ENCODE measurements around the gene ZFPL1.
"Not testable (repeated sequence)": the region's sequence is repeated elsewhere in the genome, so short reads cannot be mapped to it uniquely, and the experiment has no call there.

The ZFPL1 gene

DNA sequence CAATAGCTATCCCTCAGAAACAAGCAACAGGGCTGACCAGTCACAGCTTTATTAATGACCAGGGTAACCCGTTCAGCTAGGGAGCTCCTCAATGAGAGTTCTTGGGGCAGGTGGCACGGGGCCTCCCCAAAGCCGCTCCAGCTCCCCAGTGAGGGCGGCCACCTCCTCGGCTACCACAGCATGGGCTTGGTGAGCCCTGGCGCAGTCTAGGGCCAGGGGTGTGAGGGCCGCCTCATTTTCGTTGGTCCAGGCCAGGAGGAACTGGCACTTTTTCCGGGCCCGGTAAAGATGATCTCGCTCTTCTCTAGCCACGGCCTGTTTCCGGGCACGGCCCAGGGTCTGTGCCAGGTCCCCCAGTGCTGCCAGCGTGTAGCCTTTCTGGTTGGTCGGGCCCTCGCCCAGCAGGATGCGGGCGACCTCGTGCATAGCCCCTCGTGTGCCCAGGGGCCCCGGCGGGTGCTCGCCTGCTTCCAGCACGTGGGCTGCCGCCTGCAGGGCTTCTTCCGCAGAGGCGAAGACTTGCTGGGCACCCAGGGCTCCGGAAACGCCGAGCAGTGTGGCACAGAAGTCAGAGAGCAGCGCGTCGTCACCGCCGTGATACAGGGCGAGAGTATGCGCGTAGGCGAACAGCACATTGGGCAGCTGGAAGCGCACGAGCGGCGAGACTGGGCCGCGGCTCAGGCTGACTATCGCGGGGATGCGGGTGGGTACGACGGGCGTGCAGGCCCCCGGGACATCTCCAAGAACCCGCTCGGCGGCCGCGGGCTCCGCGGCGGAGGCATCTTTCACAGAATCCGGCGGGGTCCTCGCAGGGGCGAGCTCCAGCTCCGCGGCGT lies 32.6 kb downstream of the ZFPL1 start:
- DNase-seq: no peak

DNA sequence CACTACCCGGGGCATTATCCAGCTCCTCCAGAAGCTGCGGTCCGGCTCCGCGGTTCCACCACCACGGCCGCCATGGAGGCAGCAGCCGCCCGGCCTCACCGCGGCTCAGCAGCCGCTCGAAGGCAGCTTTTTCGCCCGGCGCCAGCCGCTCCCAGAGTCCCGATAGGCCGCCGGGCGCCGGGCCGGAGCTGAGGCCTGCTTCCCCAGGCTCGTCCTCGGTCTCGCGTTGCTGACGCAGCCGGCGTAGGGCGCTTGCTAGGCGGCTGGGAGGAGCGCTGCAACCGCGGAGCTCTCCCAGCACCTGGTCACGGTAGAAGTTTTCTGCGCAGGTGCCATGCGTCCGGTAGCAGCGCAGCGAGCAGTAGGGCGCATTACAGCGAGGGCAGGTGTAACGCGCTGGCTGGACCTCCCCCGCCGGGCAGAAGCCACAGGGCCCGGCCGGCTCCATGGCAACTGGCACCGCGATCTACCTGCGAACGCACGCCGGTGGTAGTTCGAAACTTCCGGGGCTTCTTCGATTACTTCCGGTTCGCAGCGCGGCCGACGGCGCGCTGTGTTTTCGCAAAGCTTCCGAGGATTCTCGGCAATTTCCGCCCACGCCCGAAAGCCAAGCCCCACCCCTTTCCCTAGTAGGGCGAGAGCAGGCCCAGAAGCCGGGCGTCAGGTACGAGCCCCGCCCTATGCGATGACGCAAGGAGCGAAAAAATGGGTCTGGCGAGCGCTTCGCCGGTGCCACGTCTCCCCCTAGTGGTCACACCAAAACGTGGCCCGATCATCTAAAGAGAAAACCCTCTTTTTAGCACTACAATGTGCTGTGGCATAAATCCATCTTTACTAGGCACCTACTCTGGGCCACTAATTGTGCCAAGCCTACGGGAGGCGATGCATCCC lies 33.4 kb downstream of the ZFPL1 start, which contains the start of gene ZNHIT2:
TSS of gene ZNHIT2 (minus strand) at position 496 of the 891 bp plus-strand sequence. CDS start at position 448, 48 bp downstream.
- DNase-seq: peak; percentile 99

DNA sequence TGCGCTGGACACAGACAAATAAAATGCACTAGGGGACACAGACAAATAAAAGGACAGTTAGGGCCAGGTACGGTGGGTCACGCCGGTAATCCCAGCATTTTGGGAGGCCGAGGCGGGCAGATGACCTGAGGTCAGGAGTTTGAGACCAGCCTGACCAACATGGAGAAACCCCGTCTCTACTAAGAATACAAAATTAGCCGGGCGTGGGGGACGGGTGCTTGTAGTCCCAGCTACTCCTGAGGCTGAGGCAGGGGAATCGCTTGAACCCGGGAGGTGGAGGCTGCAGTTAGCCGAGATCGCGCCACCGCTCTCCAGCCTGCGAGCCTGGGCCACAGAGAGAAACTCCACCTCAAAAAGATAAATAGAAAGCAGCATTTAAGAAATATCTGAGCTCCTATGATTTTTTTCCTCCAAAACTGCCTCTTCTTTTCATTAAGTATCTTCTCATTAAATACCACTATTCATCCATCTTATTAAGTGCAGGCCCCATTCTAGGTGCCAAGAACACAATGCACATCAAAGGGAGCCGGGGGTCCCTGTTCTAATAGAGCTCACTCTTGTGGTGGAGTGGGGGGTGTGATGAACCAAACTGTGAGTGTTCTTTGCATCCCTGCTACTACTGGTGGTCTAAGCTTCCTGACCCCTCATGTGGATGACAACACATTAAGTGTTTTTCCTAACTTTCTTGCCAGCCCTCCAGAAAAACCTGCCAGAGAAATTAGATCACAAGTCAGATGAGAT lies 34.2 kb downstream of the ZFPL1 start:
- no peak for DNase-seq

DNA sequence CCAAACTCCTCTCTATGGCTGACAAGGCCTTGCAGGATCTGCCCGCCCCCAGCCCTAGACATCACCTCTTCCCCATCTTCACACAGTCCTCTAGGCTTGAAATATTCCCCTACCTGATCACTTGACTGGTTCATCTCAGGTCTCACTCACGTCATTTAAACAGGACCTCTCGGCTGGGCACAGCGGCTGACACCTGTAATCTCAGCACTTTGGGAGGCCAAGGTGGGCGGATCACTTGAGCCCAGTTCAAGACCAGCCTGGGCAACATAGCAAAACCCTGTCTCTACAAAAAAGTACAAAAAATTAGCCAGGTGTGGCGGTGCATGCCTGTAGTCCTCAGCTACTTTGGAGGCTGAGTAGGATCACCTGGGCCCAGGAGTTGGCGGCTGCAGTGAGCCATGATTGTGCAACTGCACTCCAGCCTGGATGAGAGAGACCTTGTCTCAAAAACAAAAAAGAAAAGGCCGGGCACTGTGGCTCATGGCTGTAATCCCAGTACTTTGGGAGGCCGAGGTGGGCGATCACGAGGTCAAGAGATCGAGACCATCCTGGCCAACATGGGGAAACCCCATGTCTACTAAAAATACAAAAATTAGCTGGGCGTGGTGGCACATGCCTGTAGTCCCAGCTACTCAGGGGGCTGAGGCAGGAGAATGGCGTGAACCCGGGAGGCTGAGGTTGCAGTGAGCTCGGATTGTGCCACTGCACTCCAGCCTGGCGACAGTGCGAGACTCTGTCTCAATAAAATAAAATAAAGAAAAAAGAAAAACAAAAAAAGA lies 35.1 kb downstream of the ZFPL1 start:
- DNase-seq: not testable (repeated sequence)

DNA sequence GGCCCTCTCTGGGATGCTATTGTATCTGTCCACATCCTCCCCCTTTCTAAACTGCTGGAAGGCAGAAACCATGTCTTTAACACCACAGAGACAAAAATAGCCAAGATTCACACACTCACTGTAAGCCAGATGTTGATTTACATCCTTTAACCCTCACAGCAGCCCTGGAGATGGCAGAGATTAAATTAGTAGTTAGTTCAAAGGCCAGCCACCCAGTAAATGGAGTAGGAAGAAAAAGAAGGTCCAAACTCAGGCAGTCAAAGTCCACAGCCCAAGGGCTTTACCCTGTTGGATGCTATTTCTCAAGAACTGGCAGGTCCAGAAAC lies 35.6 kb downstream of the ZFPL1 start:
- no peak for DNase-seq

DNA sequence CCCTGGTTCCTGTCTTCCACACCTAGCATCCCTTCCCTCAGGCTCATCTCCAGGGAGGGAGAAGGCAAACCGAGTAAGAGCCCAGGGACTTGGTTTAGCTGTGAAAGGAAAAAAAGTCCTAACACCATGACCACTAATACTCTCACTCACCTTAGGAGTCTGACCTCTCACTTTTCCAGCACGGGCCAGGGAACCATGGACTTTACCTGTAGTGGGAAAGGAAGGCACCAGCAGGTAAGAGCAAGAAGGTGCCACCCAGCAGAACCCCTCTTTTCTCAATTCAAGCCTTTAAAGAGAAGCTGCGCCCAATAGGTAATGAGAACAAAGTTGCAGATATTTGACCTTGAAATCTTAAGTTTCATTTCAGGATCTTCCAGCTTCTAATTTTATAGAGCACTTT lies 36.8 kb downstream of the ZFPL1 start:
- DNase-seq: no peak

DNA sequence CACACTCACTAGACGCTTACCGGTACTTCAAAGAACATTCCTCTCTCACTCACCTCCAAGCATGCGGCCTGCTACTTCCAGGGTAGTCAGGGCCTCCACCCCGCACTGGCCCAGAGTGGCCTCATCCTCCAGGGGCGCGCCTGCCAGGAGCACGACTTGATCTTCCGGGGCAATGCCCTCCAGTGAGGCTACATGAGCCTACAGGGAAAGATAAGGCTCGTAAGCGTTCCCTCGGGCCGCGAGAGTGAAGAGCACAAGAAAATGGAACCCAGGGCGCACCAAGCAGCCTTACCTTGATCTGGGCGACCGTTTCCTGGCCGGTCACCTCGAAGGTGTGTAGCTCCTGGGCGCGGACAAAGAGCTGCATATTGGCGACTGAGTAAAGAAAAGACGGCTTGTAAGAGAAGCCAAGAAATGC lies 37.4 kb downstream of the ZFPL1 start:
- DNase-seq: no peak

DNA sequence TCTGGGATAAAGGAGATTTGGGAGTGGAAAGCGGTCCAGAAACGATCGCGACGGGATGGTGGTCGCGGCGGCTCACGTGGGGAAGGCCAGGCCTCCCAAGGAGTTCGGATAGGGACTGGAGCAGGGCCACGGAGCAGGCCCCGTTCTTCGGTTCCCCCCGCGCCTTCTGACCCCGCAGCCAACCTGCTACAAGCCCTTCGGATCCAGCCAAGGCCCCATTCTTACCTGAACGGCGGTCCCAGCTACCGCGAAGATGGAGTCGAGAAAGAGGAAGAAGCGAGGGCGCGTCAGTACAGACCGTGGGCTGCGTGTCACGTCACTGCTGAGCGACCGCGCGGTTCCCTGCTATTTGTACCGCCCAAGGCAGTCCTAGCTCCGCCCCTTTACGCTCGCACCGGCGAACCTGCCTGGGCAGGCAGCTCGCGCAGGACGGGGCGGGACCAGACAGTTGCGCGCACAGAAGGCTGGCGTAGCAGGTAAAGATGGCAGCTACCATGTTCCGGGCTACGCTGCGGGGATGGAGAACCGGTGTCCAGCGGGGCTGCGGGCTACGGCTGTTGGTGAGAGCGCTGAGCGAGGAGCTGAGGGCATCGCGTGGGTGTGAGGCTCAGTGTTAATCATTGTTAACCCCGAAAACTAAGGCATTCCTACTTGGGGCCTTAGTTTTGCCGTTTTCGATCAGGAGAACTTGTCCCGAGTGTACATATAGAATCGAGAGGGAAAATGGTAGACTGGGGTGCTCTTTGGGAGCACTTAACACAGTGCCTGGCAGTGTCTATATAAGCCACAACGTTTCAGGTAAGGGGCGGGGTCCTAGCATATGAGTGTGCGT lies 38.1 kb downstream of the ZFPL1 start, which contains the start of the genes FAU and MRPL49:
TSS of gene FAU (minus strand) at position 270 of the 832 bp plus-strand sequence. CDS start 321 bp downstream, outside the sequence.
TSS of gene MRPL49 (plus strand) at position 457 of the 832 bp plus-strand sequence. CDS start at position 483, 26 bp downstream.
- peak; percentile 94 for DNase-seq

DNA sequence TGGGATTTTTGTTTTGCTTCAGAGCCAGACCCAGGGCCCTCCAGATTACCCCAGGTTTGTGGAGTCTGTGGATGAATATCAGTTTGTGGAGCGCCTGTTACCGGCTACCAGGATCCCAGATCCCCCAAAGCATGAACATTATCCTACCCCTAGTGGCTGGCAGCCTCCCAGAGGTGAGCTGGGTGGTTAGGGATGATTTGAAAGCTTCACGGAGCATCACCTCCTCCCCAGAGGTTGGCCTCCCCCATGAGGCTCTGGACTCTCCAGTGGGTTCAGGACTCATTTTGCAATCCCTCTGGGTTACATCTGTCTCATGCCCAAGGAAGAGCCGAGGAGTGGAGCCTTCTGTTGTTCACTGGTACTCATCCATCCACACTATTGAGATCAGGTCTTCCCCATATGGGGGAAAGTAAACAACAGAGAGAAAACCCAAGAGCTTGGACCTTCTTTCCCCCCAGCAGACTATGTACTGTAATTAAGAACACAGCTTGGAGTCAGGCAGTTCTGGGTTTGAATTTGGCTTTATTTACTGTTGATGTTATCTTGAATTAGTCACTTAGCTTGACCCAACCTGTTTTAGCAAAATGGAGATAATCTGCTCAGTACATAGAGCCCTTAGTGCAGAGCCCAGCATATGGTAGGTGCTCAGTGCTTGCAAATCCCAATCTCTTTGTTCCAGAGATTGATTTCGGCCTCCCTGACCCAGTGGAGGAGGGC lies 40.6 kb downstream of the ZFPL1 start:
- no peak for DNase-seq

DNA sequence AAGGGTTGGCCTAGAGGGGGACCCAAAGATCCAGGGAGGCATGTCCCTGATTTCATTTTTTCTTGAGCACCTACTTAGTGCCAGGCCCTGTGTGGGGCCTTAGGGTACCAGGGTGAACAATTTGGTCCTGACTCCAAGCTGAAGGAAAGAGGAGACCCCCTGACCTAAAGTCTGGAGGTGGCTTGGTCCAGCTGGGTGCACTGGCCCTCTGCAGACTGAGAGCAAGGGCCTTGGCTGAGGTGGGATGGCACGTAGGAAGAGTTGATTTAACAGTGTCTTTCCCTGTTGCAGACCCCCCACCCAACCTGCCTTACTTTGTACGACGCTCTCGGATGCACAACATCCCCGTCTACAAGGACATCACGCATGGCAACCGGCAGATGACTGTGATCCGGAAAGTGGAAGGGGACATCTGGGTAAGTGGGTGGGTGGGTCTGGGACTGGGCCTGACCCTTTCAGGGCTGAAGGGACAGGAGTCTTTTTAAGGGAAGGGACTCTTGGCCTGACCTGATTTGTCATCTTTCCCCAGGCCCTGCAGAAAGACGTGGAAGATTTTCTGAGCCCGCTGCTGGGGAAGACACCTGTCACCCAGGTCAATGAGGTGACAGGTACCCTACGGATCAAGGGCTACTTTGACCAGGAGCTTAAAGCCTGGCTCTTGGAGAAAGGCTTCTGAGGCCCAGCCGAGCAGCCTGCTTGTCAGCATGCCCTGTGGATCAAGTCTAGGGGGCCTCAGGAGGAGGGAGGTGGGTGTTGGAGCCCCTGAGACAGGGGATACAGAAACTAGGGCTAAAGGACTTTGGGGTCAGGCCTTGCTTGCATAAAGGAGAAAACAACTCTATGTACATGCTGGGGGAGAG lies 41.4 kb downstream of the ZFPL1 start:
- no peak for DNase-seq

DNA sequence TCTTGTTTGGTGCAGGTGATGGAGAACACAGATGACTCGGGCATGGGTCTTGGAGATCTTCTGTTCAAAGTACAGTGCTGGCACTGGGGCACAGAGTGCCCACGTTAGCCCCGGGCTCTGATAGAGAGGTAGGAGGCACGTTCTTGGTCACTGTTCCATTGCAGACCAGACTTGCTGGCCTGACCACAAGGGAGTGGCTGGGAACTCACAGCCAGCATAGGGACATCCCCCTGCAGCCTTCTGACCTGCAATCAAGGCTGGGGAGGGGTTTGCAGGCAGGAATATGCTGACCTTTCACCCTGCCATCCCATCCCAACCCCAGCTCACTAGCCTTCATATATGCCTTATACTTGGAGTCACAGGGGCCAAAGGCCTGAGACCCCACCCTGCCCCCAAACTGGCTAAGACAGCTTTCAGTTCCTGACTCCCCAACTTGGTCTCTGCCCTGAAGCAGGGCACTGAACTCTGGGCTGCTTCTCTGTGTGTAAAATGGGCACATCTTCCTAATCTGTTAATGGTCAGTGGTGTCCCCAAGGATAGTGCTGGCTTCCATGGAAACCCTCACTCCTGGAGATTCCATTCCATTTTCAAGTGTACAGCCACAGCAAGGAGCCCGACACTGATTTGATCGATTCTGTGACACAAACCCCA lies 42.7 kb downstream of the ZFPL1 start:
- no peak for DNase-seq

DNA sequence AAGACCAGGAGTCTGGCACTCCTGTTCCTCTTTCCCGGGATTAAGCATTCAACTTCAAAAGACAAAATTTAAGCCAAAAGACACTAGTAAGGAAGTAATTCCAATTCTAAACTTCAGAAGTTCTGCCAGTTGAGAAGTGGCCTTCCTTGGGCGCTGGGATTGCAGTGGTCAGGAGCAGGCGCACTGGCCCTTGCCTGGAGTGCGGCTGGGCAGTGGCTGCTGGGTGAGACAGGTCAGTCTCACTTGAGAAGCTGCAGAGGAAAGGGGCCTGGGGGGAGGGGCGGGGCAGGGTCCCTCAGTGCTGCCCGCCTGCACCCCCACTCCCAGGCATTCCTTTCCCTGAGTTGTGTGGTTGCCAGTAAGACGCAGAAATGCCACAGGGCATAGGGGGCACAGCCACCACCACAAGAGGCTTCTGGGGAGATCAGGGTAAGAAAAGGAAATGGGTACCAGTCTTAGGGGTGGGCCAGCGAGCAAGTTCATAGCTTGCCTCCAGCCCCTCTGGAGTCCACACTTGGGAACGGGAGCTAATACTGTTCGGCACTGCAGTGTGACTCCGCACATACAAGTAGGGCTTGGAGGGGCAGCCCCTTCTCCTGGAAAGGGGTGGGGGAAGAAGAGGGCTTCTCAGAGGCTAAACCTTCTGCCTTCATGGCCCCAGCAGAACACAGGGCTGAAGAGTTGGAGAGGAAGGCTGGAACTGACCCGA lies 43.6 kb downstream of the ZFPL1 start:
- no peak for DNase-seq

DNA sequence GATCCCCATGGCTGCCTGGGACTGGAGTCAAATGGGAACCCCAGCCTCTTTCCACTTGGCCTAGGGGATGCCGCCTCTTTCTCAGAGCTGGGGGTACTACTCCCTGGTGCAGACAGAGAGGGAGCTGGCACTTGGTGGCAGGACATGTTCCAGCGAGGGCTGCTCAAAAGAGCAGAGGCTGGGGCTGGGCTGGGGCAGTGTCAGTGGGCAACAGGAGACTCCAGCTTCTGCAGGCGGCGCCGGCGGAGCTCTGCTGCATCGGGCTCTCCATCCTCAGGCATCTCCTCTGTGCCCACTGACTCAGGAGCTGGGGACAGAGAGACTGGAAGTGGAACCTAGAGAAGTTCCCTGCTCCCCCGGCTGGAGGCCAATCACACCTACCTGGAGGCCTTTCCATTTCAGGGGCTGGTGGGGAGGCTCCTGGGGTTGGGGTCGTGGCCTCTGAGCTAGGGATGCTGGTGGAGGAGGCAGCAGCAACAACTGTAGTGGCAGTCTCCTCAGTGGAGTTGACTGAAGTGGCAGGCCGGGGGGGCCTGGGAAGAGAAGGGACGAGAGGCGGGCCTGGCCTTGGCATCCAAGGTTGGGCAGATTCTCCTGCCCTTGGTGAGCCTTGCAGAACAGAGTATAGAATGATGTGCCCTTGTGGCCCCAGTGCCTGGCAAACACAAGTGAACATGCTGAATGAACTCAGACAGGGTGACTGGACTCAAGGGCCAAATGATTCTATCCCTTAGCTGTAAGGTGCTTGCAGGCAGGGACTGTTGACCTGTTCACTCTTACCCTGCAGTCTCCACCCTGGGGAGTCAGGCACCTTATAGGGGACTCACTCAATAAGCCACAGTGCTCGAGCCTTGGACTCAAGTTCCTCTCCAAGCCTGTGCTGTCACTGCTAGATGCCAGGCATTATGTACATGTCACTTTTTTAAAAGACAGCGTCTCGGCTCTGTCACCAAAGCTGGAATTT lies 44.4 kb downstream of the ZFPL1 start:
- DNase-seq: no peak

DNA sequence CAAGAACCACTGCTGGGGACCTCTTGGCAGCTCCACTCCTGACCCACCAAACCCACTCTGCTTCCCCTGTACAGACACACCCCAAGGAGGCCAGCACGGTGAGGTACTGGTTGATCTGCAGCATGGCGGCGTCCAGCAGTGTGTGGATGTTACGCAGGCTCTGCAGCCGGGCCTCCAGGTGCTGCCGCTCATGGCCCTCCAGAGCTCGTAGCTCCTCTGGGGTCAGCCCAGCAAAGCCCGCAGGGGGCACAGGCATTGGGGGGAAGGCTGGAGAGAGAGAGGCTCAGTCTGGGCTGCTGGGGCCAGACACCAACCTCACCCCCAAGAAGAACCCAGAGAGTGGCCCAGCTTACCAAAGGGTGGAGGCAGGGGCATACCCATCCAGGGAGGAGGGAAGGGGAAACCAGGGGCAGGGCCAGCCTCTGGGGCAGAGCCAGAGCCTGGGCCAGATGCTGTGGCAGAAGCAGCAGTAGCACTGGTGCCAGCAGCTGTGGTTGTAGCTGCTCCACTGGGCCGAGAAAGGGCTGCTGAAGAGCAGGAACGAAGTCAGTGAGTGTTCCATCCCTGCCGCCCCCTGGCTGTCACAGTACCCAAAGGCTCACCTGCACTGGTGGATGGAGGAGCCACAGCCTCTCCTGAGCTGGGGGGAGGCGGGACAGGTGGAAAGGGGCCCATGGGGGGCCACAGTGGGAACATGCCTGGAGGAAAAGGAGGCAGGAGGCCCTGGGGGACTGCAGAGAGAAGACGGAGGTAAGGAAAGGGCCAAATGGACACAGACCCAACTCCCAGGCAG lies 45.8 kb downstream of the ZFPL1 start:
- DNase-seq: no peak

DNA sequence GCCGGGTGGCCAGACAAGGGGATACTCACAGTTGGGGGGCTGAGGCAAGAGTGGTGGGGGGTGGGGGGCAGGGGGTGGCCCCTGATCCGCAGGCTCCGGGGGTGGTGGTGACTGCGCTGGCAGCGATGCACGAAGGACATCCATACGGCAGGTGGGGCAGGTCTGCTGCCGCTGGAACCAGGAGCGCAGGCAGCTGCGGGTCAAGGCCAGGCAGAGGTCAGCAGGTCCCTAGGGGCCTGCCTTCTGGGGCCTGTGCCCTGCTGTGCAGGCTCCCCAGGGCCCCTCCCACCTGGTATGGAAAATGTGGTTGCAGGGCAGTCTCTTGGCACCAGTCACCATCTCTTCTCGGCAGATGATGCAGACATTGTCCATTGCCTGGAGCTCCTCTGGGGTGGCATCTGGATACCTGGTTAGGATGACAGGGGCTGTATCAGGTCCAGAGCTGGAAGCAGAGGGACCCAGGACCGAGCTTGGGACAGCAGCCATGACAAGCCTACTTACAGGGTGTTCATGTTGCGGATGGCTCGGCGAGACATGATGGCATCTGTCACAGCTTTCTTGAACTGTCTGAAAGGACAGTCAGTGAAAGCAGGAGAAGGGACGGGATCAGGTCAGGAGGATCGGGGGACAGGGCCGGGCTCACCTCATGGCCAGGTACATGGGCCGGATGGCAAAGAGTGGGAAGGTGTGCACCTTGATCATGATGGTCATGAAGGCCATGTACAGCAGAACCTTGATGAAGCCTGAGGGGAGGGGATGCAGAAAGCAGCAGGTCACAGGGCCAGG lies 46.8 kb downstream of the ZFPL1 start:
- DNase-seq: no peak
